HepG2 (cell line): ENCODE data around the gene ZNF839. TPM values are rescaled to one million over a fixed set of nuclear protein-coding genes. Genes with fewer than 3 reads are reported as not detected.
A peak's percentile ranks its signal among the peaks of the same experiment; 100 is the strongest.

ENCODE experiments used
- ATAC-seq: fragments of 200-7000 bp; cut with Tn5 transposase; 3 replicates; pipeline ENCODE4 v1.9.1; 2020; ENCODE audit warnings: mild to moderate bottlenecking, moderate library complexity
- BruUV-seq: library from RNA; stranded (reverse); fragments of 400-500 nt; replicated peaks from 2 replicates; lab custom pipeline; 2021; lab: Mats Ljungman, UMichigan
- CTCF ChIA-PET: fragments of 300-600 bp; formaldehyde crosslinking; extraction: SDS; loops from one replicate; lab custom pipeline; 2021; ENCODE audit warnings: low total read pairs, inconsistent platforms, low intra/inter-chr PET ratio; lab: Yijun Ruan, JAX
- POLR2A ChIA-PET: fragments of 350-600 bp; sonication (Branson Sonifier 250); formaldehyde crosslinking; loops from one replicate; lab custom pipeline; 2020; ENCODE audit warnings: antibody characterized with exemption, inconsistent platforms; lab: Yijun Ruan, JAX
- DNase-seq: peaks from one replicate; pipeline ENCODE4 v3.0.0-alpha.2; 2015; ENCODE audit warnings: low spot score
- FAIRE-seq: peaks from 3 replicates; lab custom pipeline; 2011; peaks lifted over from hg19 to GRCh38; lab: Jason Lieb, UNC
- H2AFZ ChIP-seq: one replicate; pipeline ENCODE4 v1.6.1; 2011; ENCODE audit warnings: low read length, inconsistent platforms
- H3K27ac ChIP-seq: fragments of 300-600 bp; 3 replicates; pipeline ENCODE4 v1.8.0; 2011; ENCODE audit warnings: mixed run types, mild to moderate bottlenecking, mixed read lengths, low read length, inconsistent platforms; ENCODE audit not compliant: insufficient read depth; ENCODE audit errors: extremely low read length
- H3K27me3 ChIP-seq, 2 experiments: fragments of 200-600 bp in 1 of 2; 2 replicates in 1 of 2; 3 replicates in 1 of 2; pipeline versions ENCODE4 v1.6.0 to v1.8.0; 2011; ENCODE audit warnings: low read length in 2 of 2, mild to moderate bottlenecking in 2 of 2, moderate library complexity in 2 of 2, inconsistent platforms in 1 of 2; ENCODE audit not compliant: insufficient read depth in 2 of 2, control insufficient read depth in 1 of 2
- H3K36me3 ChIP-seq, 2 experiments: fragments of 200-600 bp in 1 of 2; replicated peaks in 1 of 2; 2 replicates in 1 of 2; 3 replicates in 1 of 2; pipeline versions ENCODE4 v1.5.1 to v1.8.0; 2011; ENCODE audit warnings: low read length in 2 of 2, inconsistent platforms in 1 of 2; ENCODE audit not compliant: insufficient read depth in 2 of 2, control insufficient read depth in 1 of 2
- H3K4me1 ChIP-seq: 2 replicates; pipeline ENCODE4 v1.5.1; 2012; ENCODE audit warnings: low read length, inconsistent platforms; ENCODE audit not compliant: insufficient read depth
- H3K4me2 ChIP-seq: 2 replicates; pipeline ENCODE4 v1.6.0; 2011; ENCODE audit warnings: low read depth, low read length, inconsistent platforms
- H3K4me3 ChIP-seq, 3 experiments: fragments of 200-600 bp in 1 of 3; sonication (generic), shearing (Covaris generic) in 1 of 3; replicated peaks in 1 of 3; 2 replicates each; pipeline ENCODE4 v1.5.1; 2011 to 2016; ENCODE audit warnings: low read length in 3 of 3, inconsistent platforms in 2 of 3, low read depth in 2 of 3, mild to moderate bottlenecking in 2 of 3, control low read depth in 1 of 3, mixed read lengths in 1 of 3; ENCODE audit not compliant: insufficient read depth in 1 of 3
- H3K79me2 ChIP-seq: one replicate; pipeline ENCODE4 v1.6.1; 2011; ENCODE audit warnings: low read length, inconsistent platforms; ENCODE audit not compliant: insufficient read depth
- H3K9ac ChIP-seq: 2 replicates; pipeline ENCODE4 v1.6.0; 2011; ENCODE audit warnings: mild to moderate bottlenecking, low read depth, low read length, inconsistent platforms; ENCODE audit not compliant: insufficient read depth
- H3K9me3 ChIP-seq: 2 replicates; pipeline ENCODE4 v1.5.1; 2012; ENCODE audit warnings: mild to moderate bottlenecking, low read length
- H4K20me1 ChIP-seq: 2 replicates; pipeline ENCODE4 v1.6.0; 2011; ENCODE audit warnings: inconsistent platforms, mild to moderate bottlenecking, low read length, moderate library complexity; ENCODE audit not compliant: insufficient read depth
- ELF3 ChIP-seq: IDR thresholded peaks from 2 replicates; pipeline ENCODE4 v1.6.1; 2016; ENCODE audit warnings: missing genetic modification reagents, missing compliant biosample characterization
- FOSL2 ChIP-seq: sonication (generic); formaldehyde crosslinking; IDR thresholded peaks from 2 replicates; pipeline ENCODE4 v1.4.0; 2020; ENCODE audit warnings: missing genetic modification reagents
- HINFP ChIP-seq: sonication (generic); formaldehyde crosslinking; IDR thresholded peaks from 2 replicates; pipeline ENCODE4 v1.4.0; 2020; ENCODE audit warnings: low read depth, mild to moderate bottlenecking, missing genetic modification reagents
- TBL1XR1 ChIP-seq: fragments of 150-350 bp; IDR thresholded peaks from 2 replicates; pipeline ENCODE4 v1.6.1; 2014; ENCODE audit warnings: borderline replicate concordance, low read length; ENCODE audit not compliant: partially characterized antibody
- ZBTB33 ChIP-seq: sonication (generic); formaldehyde crosslinking; IDR thresholded peaks from 2 replicates; pipeline ENCODE4 v1.4.0; 2020; ENCODE audit warnings: missing genetic modification reagents
- WGBS: methylation state at CpG from one replicate; pipeline ENCODE4 v1.1.6; 2017; ENCODE audit warnings: low lambda C conversion rate; 5-methylcytosine and 5-hydroxymethylcytosine counted together
- in situ Hi-C: cut with HindIII; loops from 2 replicates; pipeline ENCODE4 v1.10.0; 2017; ENCODE audit warnings: low pct_unique_long_range_greater_than_20kb; ENCODE audit not compliant: extremely low pct_ligation_motif_present
- intact Hi-C: fragments of 100-400 bp; cut with micrococcal nuclease; formaldehyde crosslinking; loops from one replicate; pipeline ENCODE4 v1.10.0; 2022; ENCODE audit not compliant: unreplicated experiment
- polyA plus RNA-seq, 8 experiments: library from polyadenylated mRNA; depleted of rRNA in 3 of 8; stranded (reverse) in 7 of 8; unstranded in 1 of 8; fragments of >200 nt; fragmentation: Illumina TruSeq in 4 of 8; extraction: Trizol in 4 of 8; gene quantifications; 2 replicates each; pipeline versions ENCODE4 v1.2.1 to v1.2.3, GENCODE V29; 2011 to 2016; ENCODE audit warnings: low read depth in 4 of 8, missing spikeins in 1 of 8, mixed read lengths in 1 of 8; ENCODE audit not compliant: insufficient read depth in 1 of 8
- total RNA-seq, 5 experiments: library from RNA; depleted of rRNA; stranded (reverse); fragments of >200 nt; fragmentation: Illumina TruSeq; extraction: Trizol; gene quantifications; 2 replicates each; pipeline ENCODE4 v1.2.3, GENCODE V29; 2016; ENCODE audit warnings: low read depth in 1 of 5

ZNF839 gene
- total and polyA plus RNA-seq, 2 of the 13 experiments (the other 11 are each of a cell fraction or from before 2014, with no cell fraction given) = 11.1 to 12.8 TPM

GRCh38 chr14:102279688-102280348 is 39.7 kb upstream of the ZNF839 start:
- peak; percentile 64 for DNase-seq
- intact Hi-C loops = no loop called here
- TF ChIP-seq FOSL2 (CRISPR knock-in tag) (peak; percentile 25; the same call in 1 of the 2 replicates), ELF3 (0 out of 2 replicates have a peak, but pooled peaks have one; percentile 16), TBL1XR1 (no peak), ZBTB33 (CRISPR knock-in tag) (peak; percentile 88)
- TF ChIP-seq, all 625 proteins: peak for 3
- Histone ChIP-seq H3K27ac (no peak overlapping the region), H4K20me1 (no peaks in the 10 kb centered on the region), H3K9me3 (no peaks in the 10 kb centered on the region), H3K4me1 (peaks cover 14% of the 10 kb centered on the region), H3K79me2 (no peaks in the 10 kb centered on the region), H3K9ac (no peak overlapping the region), H2AFZ (no peak overlapping the region), H3K4me2 (no peak overlapping the region), H3K4me3 (no peak overlapping the region), H3K27me3 (no peaks in the 10 kb centered on the region), H3K36me3 (no peaks in the 10 kb centered on the region; a peak in 1 of 5 replicates)
- FAIRE-seq (no peak), ATAC-seq (peak; percentile 48; the same call in 1 of the 3 replicates)
- ChIA-PET POLR2A (no interaction called here), CTCF (no interaction called here)
- no TSS peak for BruUV-seq
- in situ Hi-C loops = no loop called here
- 81% methylated on average over 8 of the region's 8 CpGs for WGBS

GRCh38 chr14:102280376-102280962 is 39.1 kb upstream of the ZNF839 start:
- Histone ChIP-seq H3K36me3 (no peaks in the 10 kb centered on the region; a peak in 1 of 5 replicates), H3K27ac (no peak overlapping the region), H3K79me2 (no peaks in the 10 kb centered on the region), H3K27me3 (no peaks in the 10 kb centered on the region), H3K4me2 (no peak overlapping the region), H3K9me3 (no peaks in the 10 kb centered on the region), H3K9ac (no peak overlapping the region), H2AFZ (no peak overlapping the region), H4K20me1 (no peaks in the 10 kb centered on the region), H3K4me1 (peaks cover 14% of the 10 kb centered on the region), H3K4me3 (no peak overlapping the region)
- intact Hi-C loops (no loop called here), in situ Hi-C loops (no loop called here)
- BruUV-seq = no TSS peak
- FAIRE-seq = no peak
- POLR2A ChIA-PET = no interaction called here
- no peak for DNase-seq
- WGBS = 98% methylated on average over 8 of the region's 8 CpGs
- no peak for ATAC-seq
- CTCF ChIA-PET = no interaction called here
- TF ChIP-seq HINFP = no peak
